ENCODE results near the gene BTBD16. TPM values are rescaled to one million over a fixed set of nuclear protein-coding genes. Genes with fewer than 3 reads are reported as not detected.

BTBD16 gene
- total and polyA plus RNA-seq, 4 donors, result 0.42 to 2.8 (median 1.8) TPM

- 93% methylated on average over 13 of the region's 13 CpGs for WGBS
- Histone ChIP-seq H3K9ac (ENCODE audit: low read depth in 1 of 2, low read length in 2 of 2) (no peak overlapping the region), H3K4me1 (ENCODE audit: control insufficient read depth in 4 of 4, insufficient read depth in 4 of 4, low read length in 3 of 4) (no peaks in the 10 kb centered on the region), H3K4me3 (ENCODE audit: low read depth in 1 of 3, low read length in 3 of 3) (no peak overlapping the region), H3K36me3 (ENCODE audit: control insufficient read depth in 4 of 4, insufficient read depth in 3 of 4, low read depth in 1 of 4, low read length in 3 of 4) (no peaks in the 10 kb centered on the region), H3K27me3 (ENCODE audit: control insufficient read depth in 4 of 4, insufficient read depth in 4 of 4, low read length in 3 of 4) (no peaks in the 10 kb centered on the region), H3K27ac (ENCODE audit: low read depth in 1 of 2, low read length in 2 of 2) (no peak overlapping the region), H3K9me3 (ENCODE audit: control insufficient read depth in 4 of 4, low read length in 3 of 4) (no peaks in the 10 kb centered on the region)
- TF ChIP-seq YY1 (IDR thresholded peaks at IDR 0.05) (no peak), RXRA (IDR thresholded peaks at IDR 0.05) (no peak), JUND (IDR thresholded peaks at IDR 0.05) (no peak), FOXA1 (IDR thresholded peaks at IDR 0.05) (no peak), TAF1 (conservative IDR thresholded peaks at IDR 0.05) (no peak), NR2F2 (IDR thresholded peaks at IDR 0.05) (no peak), ZBTB33 (IDR thresholded peaks at IDR 0.05) (no peak), MAX (IDR thresholded peaks at IDR 0.05) (no peak), ATF3 (IDR thresholded peaks at IDR 0.05) (no peak), CTCF (IDR thresholded peaks at IDR 0.05; ENCODE audit: low read depth, low read length, missing input control) (no peak), REST (IDR thresholded peaks at IDR 0.05) (no peak), FOXA2 (IDR thresholded peaks at IDR 0.05) (no peak), RAD21 (IDR thresholded peaks at IDR 0.05) (no peak), GABPA (IDR thresholded peaks at IDR 0.05 in 1 of 2, conservative IDR thresholded peaks at IDR 0.05 in 1 of 2) (no peak), SP1 (IDR thresholded peaks at IDR 0.05) (no peak), EGR1 (IDR thresholded peaks at IDR 0.05; ENCODE audit: low read depth in 2 of 2) (no peak), HNF4A (conservative IDR thresholded peaks at IDR 0.05) (no peak)
- no peak for DNase-seq (ENCODE audit: low spot score)
Observed at GRCh38 chr10:122290833-122291532, 19.9 kb downstream of the BTBD16 start.
